Bronchial epithelial cell (primary cell): ENCODE measurements around the gene C10orf143. TPM values are rescaled to one million over a fixed set of nuclear protein-coding genes. Genes with fewer than 3 reads are reported as not detected.

ENCODE experiments used
- DNase-seq: peaks from one replicate; pipeline ENCODE4 v3.0.0-alpha.2; 2010; ENCODE audit warnings: low read depth
- FAIRE-seq: peaks from 2 replicates; lab custom pipeline; 2011; peaks lifted over from hg19 to GRCh38; lab: Jason Lieb, UNC
- H3K27me3 ChIP-seq: 2 replicates; pipeline ENCODE4 v1.5.1; 2011; ENCODE audit warnings: low read length; ENCODE audit not compliant: control insufficient read depth, insufficient read depth
- H3K36me3 ChIP-seq: 2 replicates; pipeline ENCODE4 v1.5.1; 2011; ENCODE audit warnings: low read length; ENCODE audit not compliant: control insufficient read depth, insufficient read depth
- H3K4me3 ChIP-seq: 2 replicates; pipeline ENCODE4 v1.5.1; 2011; ENCODE audit warnings: mild to moderate bottlenecking, low read depth, low read length, control low read depth
- total RNA-seq: library from RNA; depleted of rRNA; stranded (reverse); fragments of >200 nt; gene quantifications from 2 replicates; pipeline ENCODE4 v1.2.1, GENCODE V29; 2014
- TF ChIP-seq, protein P1 (sequence below): IDR thresholded peaks from 2 replicates; pipeline ENCODE4 v1.5.1; 2011; ENCODE audit warnings: mild to moderate bottlenecking, moderate library complexity, low read length, control low read depth, inconsistent platforms; ENCODE audit not compliant: insufficient read depth, severe bottlenecking

C10orf143 gene
- total RNA-seq, 1 donor from 2014 or later: 0.26 TPM

GRCh38 chr10:130018730-130019185, 91.9 kb downstream of the C10orf143 start:
- Histone ChIP-seq H3K27me3 (no peaks in the 10 kb centered on the region), H3K4me3 (no peak overlapping the region), H3K36me3 (no peaks in the 10 kb centered on the region)
- DNase-seq (no peak), FAIRE-seq (no peak)
- TF ChIP-seq, protein P1, sequence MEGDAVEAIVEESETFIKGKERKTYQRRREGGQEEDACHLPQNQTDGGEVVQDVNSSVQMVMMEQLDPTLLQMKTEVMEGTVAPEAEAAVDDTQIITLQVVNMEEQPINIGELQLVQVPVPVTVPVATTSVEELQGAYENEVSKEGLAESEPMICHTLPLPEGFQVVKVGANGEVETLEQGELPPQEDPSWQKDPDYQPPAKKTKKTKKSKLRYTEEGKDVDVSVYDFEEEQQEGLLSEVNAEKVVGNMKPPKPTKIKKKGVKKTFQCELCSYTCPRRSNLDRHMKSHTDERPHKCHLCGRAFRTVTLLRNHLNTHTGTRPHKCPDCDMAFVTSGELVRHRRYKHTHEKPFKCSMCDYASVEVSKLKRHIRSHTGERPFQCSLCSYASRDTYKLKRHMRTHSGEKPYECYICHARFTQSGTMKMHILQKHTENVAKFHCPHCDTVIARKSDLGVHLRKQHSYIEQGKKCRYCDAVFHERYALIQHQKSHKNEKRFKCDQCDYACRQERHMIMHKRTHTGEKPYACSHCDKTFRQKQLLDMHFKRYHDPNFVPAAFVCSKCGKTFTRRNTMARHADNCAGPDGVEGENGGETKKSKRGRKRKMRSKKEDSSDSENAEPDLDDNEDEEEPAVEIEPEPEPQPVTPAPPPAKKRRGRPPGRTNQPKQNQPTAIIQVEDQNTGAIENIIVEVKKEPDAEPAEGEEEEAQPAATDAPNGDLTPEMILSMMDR: no peak

DNA sequence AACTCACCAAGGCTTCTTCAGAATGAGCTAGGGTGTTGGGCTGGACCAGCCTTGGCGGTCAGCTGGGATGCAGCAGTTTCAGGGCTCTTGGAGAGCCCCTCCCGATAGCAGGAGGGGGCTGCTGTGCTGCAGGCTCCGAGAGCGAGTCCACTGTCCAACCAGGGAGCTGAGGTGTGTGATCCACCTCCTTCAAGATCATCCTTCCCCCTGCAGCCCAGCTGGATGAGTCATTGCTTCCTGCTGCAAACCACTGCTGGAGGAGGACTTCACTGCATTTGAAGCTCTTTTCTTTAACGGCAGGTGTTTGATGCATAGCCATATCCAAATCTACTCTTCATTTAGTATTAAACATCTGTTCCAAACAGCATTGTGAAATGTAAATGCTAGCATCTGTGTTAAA, 92.4 kb downstream of the C10orf143 start:
- peak; percentile 9 for DNase-seq
- no peak for FAIRE-seq
- Histone ChIP-seq H3K36me3 (no peaks in the 10 kb centered on the region), H3K4me3 (no peak overlapping the region), H3K27me3 (no peaks in the 10 kb centered on the region)
- TF ChIP-seq, protein P1: no peak

- no peak overlapping the region for H3K4me3 ChIP-seq
- no peak for FAIRE-seq
- no peaks in the 10 kb centered on the region for H3K36me3 ChIP-seq
- H3K27me3 ChIP-seq: no peaks in the 10 kb centered on the region
- TF ChIP-seq, protein P1: no peak
- no peak for DNase-seq
Measured at GRCh38 chr10:130017631-130018022, 93.0 kb downstream of the C10orf143 start.

GRCh38 chr10:130016993-130017630, 93.5 kb downstream of the C10orf143 start:
- TF ChIP-seq, protein P1: no peak
- FAIRE-seq (no peak), DNase-seq (no peak)
- no peaks in the 10 kb centered on the region for H3K27me3 ChIP-seq
- H3K36me3 ChIP-seq: no peaks in the 10 kb centered on the region
- no peak overlapping the region for H3K4me3 ChIP-seq

DNA sequence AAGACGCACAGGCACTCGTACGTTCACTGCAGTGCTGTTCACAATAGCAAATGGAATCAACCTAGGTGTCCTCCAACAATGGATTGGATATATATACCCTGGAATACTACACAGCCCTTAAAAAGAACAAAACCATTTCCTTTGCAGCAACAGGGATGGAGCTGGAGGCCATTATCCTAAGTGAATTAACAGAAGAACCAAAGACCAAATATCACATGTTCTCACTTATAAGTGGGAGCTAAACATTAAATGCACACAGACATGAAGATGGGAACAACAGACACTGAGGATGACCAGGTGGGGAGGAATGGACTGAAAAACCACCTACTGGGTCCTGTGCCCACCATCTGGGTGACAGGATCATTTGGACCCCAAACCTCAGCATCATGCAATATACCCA, 94.5 kb downstream of the C10orf143 start:
- no peak for FAIRE-seq
- H3K27me3 ChIP-seq: no peaks in the 10 kb centered on the region
- no peak for DNase-seq
- H3K4me3 ChIP-seq: no peak overlapping the region
- TF ChIP-seq, protein P1: no peak
- no peaks in the 10 kb centered on the region for H3K36me3 ChIP-seq
